ENCODE results near the gene INSM1. TPM values are rescaled to one million over a fixed set of nuclear protein-coding genes. Genes with fewer than 3 reads are reported as not detected.
A peak's percentile ranks its signal among the peaks of the same experiment; 100 is the strongest.

The INSM1 gene
- total RNA-seq, 5 donors from 2014 or later (not counting 1 experiment from before 2014, with no cell fraction given): not detected

DNA sequence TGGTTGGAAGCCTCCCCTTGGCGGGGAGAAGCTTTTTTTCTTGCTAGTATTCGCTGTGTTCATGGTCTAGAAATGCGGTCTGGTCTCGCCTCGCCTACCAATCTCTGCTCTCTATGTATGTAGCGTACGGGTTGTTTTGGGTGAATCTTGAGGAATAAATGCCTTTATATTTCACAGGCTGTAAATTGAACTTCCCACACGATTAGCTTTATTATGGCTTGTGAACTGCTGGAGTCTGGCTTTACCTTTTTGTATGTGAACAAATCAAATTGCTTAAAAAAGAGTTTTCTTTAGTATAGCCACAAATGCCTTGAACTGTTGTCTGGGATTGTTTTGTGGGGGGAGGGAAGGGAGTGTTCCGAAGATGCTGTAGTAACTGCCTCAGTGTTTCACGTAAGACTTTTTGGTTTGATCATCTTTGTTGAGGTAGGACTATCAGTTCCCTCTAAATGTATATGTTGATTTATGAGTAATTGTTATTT is 2.2 kb downstream of the INSM1 start:
- Histone ChIP-seq H3K4me3 (ENCODE audit: control insufficient read depth in 1 of 2, extremely low read depth in 1 of 2, low read length in 1 of 2) (no peak overlapping the region), H3K27me3 (replicated peaks in 1 of 2; ENCODE audit: control insufficient read depth in 2 of 2, extremely low read depth in 1 of 2, insufficient read depth in 2 of 2, low read length in 1 of 2) (peaks cover 26 to 42% of the 10 kb centered on the region in 2 experiments), H3K9me3 (no peaks in the 10 kb centered on the region), H3K27ac (ENCODE audit: low read length) (no peak overlapping the region), H3K36me3 (ENCODE audit: control insufficient read depth in 2 of 2, extremely low read depth in 1 of 2, insufficient read depth in 1 of 2, low read length in 1 of 2) (no peaks in the 10 kb centered on the region), H3K4me1 (ENCODE audit: control insufficient read depth in 1 of 2, extremely low read depth in 1 of 2, insufficient read depth in 2 of 2, low read length in 2 of 2) (peaks cover 0 to 11% of the 10 kb centered on the region in 2 experiments)
- Mint-ChIP-seq H3K4me3 (peak overlapping the region; percentile 51 to 82 (median 62)), H3K27ac (no peak overlapping the region), H3K36me3 (no peaks in the 10 kb centered on the region), H3K27me3 (peaks cover 54 to 57% of the 10 kb centered on the region in 2 donors), H3K9me3 (no peaks in the 10 kb centered on the region), H3K4me1 (peaks cover 6 to 17% (median 15%) of the 10 kb centered on the region in 3 donors)
- DNase-seq (no peak), ATAC-seq (replicated peaks in 1 of 4) (no peak)
- ChIA-PET CTCF (no interaction called here), POLR2A (interaction anchor here in 1 of 2 donors (0.5 kb wide), 1 partner anchor 40 kb away, joined by 3 read pairs; no protein-coding TSS in a partner anchor)
- no CpG with 5 or more reads among the region's 10 CpGs for WGBS (ENCODE audit: insufficient coverage)

DNA sequence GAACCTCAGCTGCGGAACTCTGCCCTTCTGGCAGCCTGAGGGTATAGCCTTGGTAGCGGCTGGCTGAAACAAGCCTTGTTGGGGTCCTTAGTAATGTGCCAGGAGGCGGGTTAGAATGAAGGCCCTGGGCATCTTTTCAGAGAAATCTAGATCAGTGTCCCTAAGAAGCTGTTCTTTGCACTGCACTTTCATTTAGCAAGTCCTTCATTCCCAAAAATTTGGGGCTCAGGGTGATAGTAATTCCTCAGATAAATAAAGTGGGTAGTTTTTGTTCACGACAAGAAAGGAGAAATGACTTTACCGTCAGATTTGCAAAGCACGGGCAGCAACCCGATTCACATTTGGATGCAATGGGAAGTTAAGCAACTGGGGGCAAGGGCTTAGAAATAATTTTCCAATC is 3.2 kb downstream of the INSM1 start:
- Histone ChIP-seq H3K4me3 (ENCODE audit: control insufficient read depth in 1 of 2, extremely low read depth in 1 of 2, low read length in 1 of 2) (no peak overlapping the region), H3K27ac (ENCODE audit: low read length) (no peak overlapping the region), H3K36me3 (ENCODE audit: control insufficient read depth in 2 of 2, extremely low read depth in 1 of 2, insufficient read depth in 1 of 2, low read length in 1 of 2) (no peaks in the 10 kb centered on the region), H3K27me3 (replicated peaks in 1 of 2; ENCODE audit: control insufficient read depth in 2 of 2, extremely low read depth in 1 of 2, insufficient read depth in 2 of 2, low read length in 1 of 2) (peaks cover 20 to 35% of the 10 kb centered on the region in 2 experiments), H3K4me1 (ENCODE audit: control insufficient read depth in 1 of 2, extremely low read depth in 1 of 2, insufficient read depth in 2 of 2, low read length in 2 of 2) (peaks cover 0 to 11% of the 10 kb centered on the region in 2 experiments), H3K9me3 (no peaks in the 10 kb centered on the region)
- WGBS (ENCODE audit: insufficient coverage): 29% methylated on average over 5 of the region's 7 CpGs
- ATAC-seq (replicated peaks in 1 of 4): no peak
- ChIA-PET POLR2A (no interaction called here), CTCF (no interaction called here)
- H3K4me3 Mint-ChIP-seq: no peak overlapping the region
- no peaks in the 10 kb centered on the region for H3K9me3 Mint-ChIP-seq
- peaks cover 51 to 54% of the 10 kb centered on the region in 2 donors for H3K27me3 Mint-ChIP-seq
- peaks cover 6 to 11% (median 10%) of the 10 kb centered on the region in 3 donors for H3K4me1 Mint-ChIP-seq
- no peaks in the 10 kb centered on the region for H3K36me3 Mint-ChIP-seq
- DNase-seq: no peak
- H3K27ac Mint-ChIP-seq: no peak overlapping the region

- Mint-ChIP-seq H3K4me3 (no peak overlapping the region), H3K27ac (no peak overlapping the region), H3K36me3 (no peaks in the 10 kb centered on the region), H3K9me3 (no peaks in the 10 kb centered on the region), H3K4me1 (peaks cover 6 to 9% (median 8%) of the 10 kb centered on the region in 3 donors), H3K27me3 (peaks cover 48 to 51% of the 10 kb centered on the region in 2 donors)
- ATAC-seq (replicated peaks in 1 of 4): no peak
- DNase-seq: no peak
- CTCF ChIA-PET: no interaction called here
- WGBS (ENCODE audit: insufficient coverage): no CpG with 5 or more reads among the region's 3 CpGs
- POLR2A ChIA-PET: no interaction called here
- Histone ChIP-seq H3K27me3 (replicated peaks in 1 of 2; ENCODE audit: control insufficient read depth in 2 of 2, extremely low read depth in 1 of 2, insufficient read depth in 2 of 2, low read length in 1 of 2) (peaks cover 20 to 31% of the 10 kb centered on the region in 2 experiments), H3K27ac (ENCODE audit: low read length) (no peak overlapping the region), H3K36me3 (ENCODE audit: control insufficient read depth in 2 of 2, extremely low read depth in 1 of 2, insufficient read depth in 1 of 2, low read length in 1 of 2) (no peaks in the 10 kb centered on the region), H3K4me1 (ENCODE audit: control insufficient read depth in 1 of 2, extremely low read depth in 1 of 2, insufficient read depth in 2 of 2, low read length in 2 of 2) (peaks cover 0 to 10% of the 10 kb centered on the region in 2 experiments), H3K4me3 (ENCODE audit: control insufficient read depth in 1 of 2, extremely low read depth in 1 of 2, low read length in 1 of 2) (no peak overlapping the region), H3K9me3 (no peaks in the 10 kb centered on the region)
Observed at GRCh38 chr20:20371681-20372080, 3.8 kb downstream of the INSM1 start.

- Histone ChIP-seq H3K36me3 (ENCODE audit: control insufficient read depth in 2 of 2, extremely low read depth in 1 of 2, insufficient read depth in 1 of 2, low read length in 1 of 2) (no peaks in the 10 kb centered on the region), H3K4me3 (ENCODE audit: control insufficient read depth in 1 of 2, extremely low read depth in 1 of 2, low read length in 1 of 2) (no peak overlapping the region), H3K4me1 (ENCODE audit: control insufficient read depth in 1 of 2, extremely low read depth in 1 of 2, insufficient read depth in 2 of 2, low read length in 2 of 2) (peaks cover 0 to 4% of the 10 kb centered on the region in 2 experiments), H3K27ac (ENCODE audit: low read length) (no peak overlapping the region), H3K9me3 (no peaks in the 10 kb centered on the region), H3K27me3 (replicated peaks in 1 of 2; ENCODE audit: control insufficient read depth in 2 of 2, extremely low read depth in 1 of 2, insufficient read depth in 2 of 2, low read length in 1 of 2) (peaks cover 18 to 21% of the 10 kb centered on the region in 2 experiments)
- peaks cover 46 to 51% of the 10 kb centered on the region in 2 donors for H3K27me3 Mint-ChIP-seq
- 65% methylated on average over 17 of the region's 17 CpGs for WGBS (ENCODE audit: insufficient coverage)
- H3K4me1 Mint-ChIP-seq: peaks cover 6% of the 10 kb centered on the region in 3 donors
- no peak overlapping the region for H3K27ac Mint-ChIP-seq
- DNase-seq (no peak), ATAC-seq (replicated peaks in 1 of 4) (no peak)
- H3K9me3 Mint-ChIP-seq: no peaks in the 10 kb centered on the region
- CTCF ChIA-PET: no interaction called here
- no peaks in the 10 kb centered on the region for H3K36me3 Mint-ChIP-seq
- POLR2A ChIA-PET: interaction anchor here in 1 of 2 donors (0.7 kb wide), 1 partner anchor 733 kb away, joined by 3 read pairs; no protein-coding TSS in a partner anchor
- no peak overlapping the region for H3K4me3 Mint-ChIP-seq
Observed at GRCh38 chr20:20373091-20373571, 5.2 kb downstream of the INSM1 start.

- Mint-ChIP-seq H3K4me1 (no peaks in the 10 kb centered on the region), H3K4me3 (no peak overlapping the region), H3K27me3 (peaks cover 47 to 54% of the 10 kb centered on the region in 2 donors), H3K9me3 (peaks cover 0 to 1% (median 0%) of the 10 kb centered on the region in 3 donors), H3K36me3 (no peaks in the 10 kb centered on the region), H3K27ac (no peak overlapping the region)
- CTCF ChIA-PET: no interaction called here
- no peaks in the 10 kb centered on the region for H3K9me3 ChIP-seq
- DNase-seq: no peak
- POLR2A ChIA-PET: no interaction called here
- no peaks in the 10 kb centered on the region for H3K36me3 ChIP-seq (ENCODE audit: control insufficient read depth in 2 of 2, extremely low read depth in 1 of 2, insufficient read depth in 1 of 2, low read length in 1 of 2)
- WGBS (ENCODE audit: insufficient coverage): 72% methylated on average over 6 of the region's 8 CpGs
- no peak overlapping the region for H3K4me3 ChIP-seq (ENCODE audit: control insufficient read depth in 1 of 2, extremely low read depth in 1 of 2, low read length in 1 of 2)
- no peak for ATAC-seq (replicated peaks in 1 of 4)
- peaks cover 15 to 18% of the 10 kb centered on the region in 2 experiments for H3K27me3 ChIP-seq (replicated peaks in 1 of 2; ENCODE audit: control insufficient read depth in 2 of 2, extremely low read depth in 1 of 2, insufficient read depth in 2 of 2, low read length in 1 of 2)
- no peaks in the 10 kb centered on the region for H3K4me1 ChIP-seq (ENCODE audit: control insufficient read depth in 1 of 2, extremely low read depth in 1 of 2, insufficient read depth in 2 of 2, low read length in 2 of 2)
- H3K27ac ChIP-seq (ENCODE audit: low read length): no peak overlapping the region
Observed at GRCh38 chr20:20375862-20376261, 8.0 kb downstream of the INSM1 start.

GRCh38 chr20:20386192-20386591 is 18.3 kb downstream of the INSM1 start:
- Histone ChIP-seq H3K4me3 (ENCODE audit: control insufficient read depth in 1 of 2, extremely low read depth in 1 of 2, low read length in 1 of 2) (no peak overlapping the region), H3K27ac (ENCODE audit: low read length) (no peak overlapping the region), H3K9me3 (no peaks in the 10 kb centered on the region), H3K4me1 (ENCODE audit: control insufficient read depth in 1 of 2, extremely low read depth in 1 of 2, insufficient read depth in 2 of 2, low read length in 2 of 2) (no peaks in the 10 kb centered on the region), H3K27me3 (replicated peaks in 1 of 2; ENCODE audit: control insufficient read depth in 2 of 2, extremely low read depth in 1 of 2, insufficient read depth in 2 of 2, low read length in 1 of 2) (peaks cover 0 to 8% of the 10 kb centered on the region in 2 experiments), H3K36me3 (ENCODE audit: control insufficient read depth in 2 of 2, extremely low read depth in 1 of 2, insufficient read depth in 1 of 2, low read length in 1 of 2) (peaks cover 0 to 2% of the 10 kb centered on the region in 2 donors)
- ATAC-seq (replicated peaks in 1 of 4) (no peak), DNase-seq (no peak)
- 63% methylated on average over 1 of the region's 9 CpGs for WGBS (ENCODE audit: insufficient coverage)
- Mint-ChIP-seq H3K36me3 (peaks cover 4% of the 10 kb centered on the region), H3K9me3 (no peaks in the 10 kb centered on the region), H3K4me3 (no peak overlapping the region), H3K4me1 (no peaks in the 10 kb centered on the region), H3K27ac (no peak overlapping the region), H3K27me3 (peaks cover 0 to 6% of the 10 kb centered on the region in 2 donors)
- ChIA-PET POLR2A (no interaction called here), CTCF (no interaction called here)

Data from T-cell (primary cell).